ENCODE results near the gene ZFP64. TPM values are rescaled to one million over a fixed set of nuclear protein-coding genes. Genes with fewer than 3 reads are reported as not detected.

Gene ZFP64
- total and polyA plus RNA-seq, 2 donors (not counting 3 experiments of a cell fraction or from before 2014, with no cell fraction given): 31.7 to 35.4 TPM

DNA sequence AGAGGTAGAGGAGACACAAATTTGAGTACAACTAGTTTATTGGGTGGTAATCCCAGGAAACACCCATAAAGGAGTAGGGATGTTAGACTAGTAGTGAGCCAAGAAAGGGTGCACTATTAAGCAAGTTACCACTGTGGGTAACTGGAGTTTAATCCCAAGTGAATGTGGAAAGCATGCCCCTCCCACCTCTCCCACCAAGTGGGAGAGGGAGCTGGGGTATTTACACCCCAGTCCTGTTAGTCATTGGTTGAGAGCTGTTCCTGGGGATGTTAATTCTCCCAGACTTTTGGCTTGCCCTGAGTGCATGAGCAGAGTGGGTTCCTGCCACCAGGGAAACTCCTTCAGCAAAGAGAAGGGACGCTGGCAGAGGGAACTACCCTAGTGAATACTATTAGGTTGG lies 49.2 kb upstream of the ZFP64 start:
- no peaks in the 10 kb centered on the region for H3K9me1 ChIP-seq (replicated peaks; ENCODE audit: control insufficient read depth, extremely low read depth, insufficient read depth, low read length)
- ChIA-PET POLR2A (no interaction called here), CTCF (interaction anchor here (1.0 to 4.1 kb wide), 2 partner anchors 112 to 1307 kb away, joined by 3 to 28 read pairs; no protein-coding TSS in a partner anchor)
- H3K9ac ChIP-seq (replicated peaks; ENCODE audit: extremely low read depth, insufficient read depth, low read length): no peak overlapping the region
- no peak overlapping the region for H3K4me3 ChIP-seq (replicated peaks in 1 of 3; ENCODE audit: insufficient read depth in 1 of 3, low read depth in 1 of 3, low read length in 3 of 3)
- H3K4me2 ChIP-seq (ENCODE audit: insufficient read depth, low read length): no peak overlapping the region
- BruUV-seq (replicated peaks): no TSS peak
- FAIRE-seq (no peak), DNase-seq (ENCODE audit: low read depth, low spot score) (no peak)
- H3K4me1 ChIP-seq (ENCODE audit: control insufficient read depth, extremely low read depth, insufficient read depth, low read length): no peaks in the 10 kb centered on the region
- dilution Hi-C loops (cut with MboI; ENCODE audit: extremely low pct_ligation_motif_present, low sequenced_read_pairs) (no loop called here), intact Hi-C loops (cut with micrococcal nuclease) (no loop called here)
- H3K27me3 ChIP-seq (ENCODE audit: control insufficient read depth in 2 of 2, insufficient read depth in 2 of 2, low read length in 2 of 2): no peaks in the 10 kb centered on the region
- no peaks in the 10 kb centered on the region for H3K36me3 ChIP-seq (ENCODE audit: control insufficient read depth in 2 of 2, extremely low read depth in 1 of 2, insufficient read depth in 2 of 2, low read length in 2 of 2)
- TF ChIP-seq MYC (IDR thresholded peaks at IDR 0.05; ENCODE audit: low read depth, low read length) (no peak), EZH2 (IDR thresholded peaks at IDR 0.05; ENCODE audit: borderline replicate concordance, low read depth, low read length, severe bottlenecking) (no peak), FOS (IDR thresholded peaks at IDR 0.05; ENCODE audit: borderline replicate concordance, insufficient read depth, low read length) (no peak), POLR2AphosphoS5 (IDR thresholded peaks at IDR 0.05; ENCODE audit: insufficient read depth, low read depth, low read length) (no peak), POLR2A (IDR thresholded peaks at IDR 0.05; ENCODE audit: low read depth, low read length) (no peak), JUN (IDR thresholded peaks at IDR 0.05; ENCODE audit: borderline replicate concordance, insufficient read depth, insufficient read length, low read depth) (no peak), GATA2 (IDR thresholded peaks at IDR 0.05; ENCODE audit: insufficient read depth, insufficient read length, low read depth, low read length) (no peak)
- TF ChIP-seq, protein P1, sequence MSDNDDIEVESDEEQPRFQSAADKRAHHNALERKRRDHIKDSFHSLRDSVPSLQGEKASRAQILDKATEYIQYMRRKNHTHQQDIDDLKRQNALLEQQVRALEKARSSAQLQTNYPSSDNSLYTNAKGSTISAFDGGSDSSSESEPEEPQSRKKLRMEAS (IDR thresholded peaks at IDR 0.05; ENCODE audit: insufficient read depth, insufficient read length): no peak
- TF ChIP-seq, protein P2, sequence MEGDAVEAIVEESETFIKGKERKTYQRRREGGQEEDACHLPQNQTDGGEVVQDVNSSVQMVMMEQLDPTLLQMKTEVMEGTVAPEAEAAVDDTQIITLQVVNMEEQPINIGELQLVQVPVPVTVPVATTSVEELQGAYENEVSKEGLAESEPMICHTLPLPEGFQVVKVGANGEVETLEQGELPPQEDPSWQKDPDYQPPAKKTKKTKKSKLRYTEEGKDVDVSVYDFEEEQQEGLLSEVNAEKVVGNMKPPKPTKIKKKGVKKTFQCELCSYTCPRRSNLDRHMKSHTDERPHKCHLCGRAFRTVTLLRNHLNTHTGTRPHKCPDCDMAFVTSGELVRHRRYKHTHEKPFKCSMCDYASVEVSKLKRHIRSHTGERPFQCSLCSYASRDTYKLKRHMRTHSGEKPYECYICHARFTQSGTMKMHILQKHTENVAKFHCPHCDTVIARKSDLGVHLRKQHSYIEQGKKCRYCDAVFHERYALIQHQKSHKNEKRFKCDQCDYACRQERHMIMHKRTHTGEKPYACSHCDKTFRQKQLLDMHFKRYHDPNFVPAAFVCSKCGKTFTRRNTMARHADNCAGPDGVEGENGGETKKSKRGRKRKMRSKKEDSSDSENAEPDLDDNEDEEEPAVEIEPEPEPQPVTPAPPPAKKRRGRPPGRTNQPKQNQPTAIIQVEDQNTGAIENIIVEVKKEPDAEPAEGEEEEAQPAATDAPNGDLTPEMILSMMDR (IDR thresholded peaks at IDR 0.05; ENCODE audit: extremely low read depth in 1 of 2, insufficient read depth in 1 of 2, low read depth in 1 of 2, low read length in 2 of 2): no peak
- H2AFZ ChIP-seq (ENCODE audit: low read depth, low read length): no peak overlapping the region
- no peaks in the 10 kb centered on the region for H4K20me1 ChIP-seq (replicated peaks; ENCODE audit: control insufficient read depth, extremely low read depth, insufficient read depth, low read length)
- H3K79me2 ChIP-seq (ENCODE audit: control insufficient read depth, insufficient read depth, low read length): no peaks in the 10 kb centered on the region
- no peaks in the 10 kb centered on the region for H3K9me3 ChIP-seq (replicated peaks; ENCODE audit: control insufficient read depth, insufficient read depth, low read length)
- no peak overlapping the region for H3K27ac ChIP-seq (ENCODE audit: insufficient read depth, low read depth, low read length)
